Suprapubic skin (tissue), 4 donors: ENCODE results near the gene CCNI2. TPM values are rescaled to one million over a fixed set of nuclear protein-coding genes. Genes with fewer than 3 reads are reported as not detected.

Experiments
- DNase-seq, 2 donors: peaks; one replicate each; pipeline ENCODE4 v3.0.0-alpha.2; 2019; ENCODE audit warnings: low spot score in 2 of 2
- H3K27ac ChIP-seq: fragments of 200-600 bp; sonication (generic); one replicate; pipeline ENCODE4 v1.5.1; 2019
- H3K27me3 ChIP-seq: fragments of 200-600 bp; sonication (generic); one replicate; pipeline ENCODE4 v1.5.1; 2019
- H3K36me3 ChIP-seq: fragments of 200-600 bp; sonication (generic); one replicate; pipeline ENCODE4 v1.5.1; 2019
- H3K4me1 ChIP-seq: fragments of 200-600 bp; sonication (generic); one replicate; pipeline ENCODE4 v1.5.1; 2019
- H3K4me3 ChIP-seq: fragments of 200-600 bp; sonication (generic); one replicate; pipeline ENCODE4 v1.5.1; 2019; ENCODE audit warnings: mild to moderate bottlenecking
- H3K9me3 ChIP-seq: fragments of 200-600 bp; sonication (generic); one replicate; pipeline ENCODE4 v1.5.1; 2019
- CTCF ChIP-seq, 2 donors: fragments of 200-600 bp in 1 of 2; fragments of 450-650 bp in 1 of 2; sonication (generic) in 1 of 2; IDR thresholded peaks; one replicate each; pipeline ENCODE4 v1.5.1; 2016 to 2019; ENCODE audit warnings: antibody characterized with exemption in 2 of 2, mild to moderate bottlenecking in 1 of 2, moderate library complexity in 1 of 2
- EP300 ChIP-seq: sonication (generic); formaldehyde crosslinking; IDR thresholded peaks from one replicate; pipeline ENCODE4 v1.6.1; 2017; ENCODE audit warnings: antibody characterized with exemption
- POLR2A ChIP-seq, 2 donors: fragments of 450-650 bp; IDR thresholded peaks; one replicate each; pipeline ENCODE4 v1.6.1; 2017; ENCODE audit warnings: antibody characterized with exemption in 2 of 2, mild to moderate bottlenecking in 2 of 2, moderate library complexity in 2 of 2
- POLR2AphosphoS5 ChIP-seq, 3 donors: sonication (generic); formaldehyde crosslinking; IDR thresholded peaks; one replicate each; pipeline ENCODE4 v1.6.1; 2017; ENCODE audit warnings: antibody characterized with exemption in 3 of 3
- WGBS: methylation state at CpG from one replicate; pipeline ENCODE4 v1.1.5; 2018; 5-methylcytosine and 5-hydroxymethylcytosine counted together
- total RNA-seq, 4 donors: library from RNA; depleted of rRNA; stranded (reverse); fragments of >200 nt; gene quantifications; one replicate each; pipeline ENCODE4 v1.1.0, GENCODE V29; 2016

The CCNI2 gene
- total RNA-seq, result not detected

GRCh38 chr5:132746954-132747615, at the start of gene CCNI2:
TSS of gene CCNI2 (plus strand) at chr5:132747426. CDS start at chr5:132747496, 70 bp downstream.
- TF ChIP-seq EP300 (no peak), POLR2AphosphoS5 (IDR thresholded peaks at IDR 0.05) (no peak), CTCF (IDR thresholded peaks at IDR 0.05) (no peak), POLR2A (IDR thresholded peaks at IDR 0.05) (no peak)
- Histone ChIP-seq H3K36me3 (no peaks in the 10 kb centered on the region), H3K4me3 (peak within 1 kb of the TSS; percentile 61), H3K27ac (no peak within 1 kb of the TSS), H3K4me1 (peaks cover 15% of the 10 kb centered on the region), H3K9me3 (no peaks in the 10 kb centered on the region), H3K27me3 (peaks cover 32% of the 10 kb centered on the region)
- WGBS, result 14% methylated on average over 5 of the region's 59 CpGs
- DNase-seq, result no peak

GRCh38 chr5:132704875-132705274, 42.4 kb upstream of the CCNI2 start:
- TF ChIP-seq POLR2A (IDR thresholded peaks at IDR 0.05) (no peak), CTCF (IDR thresholded peaks at IDR 0.05) (no peak), POLR2AphosphoS5 (IDR thresholded peaks at IDR 0.05) (no peak), EP300 (no peak)
- H3K9me3 ChIP-seq, result no peaks in the 10 kb centered on the region
- no peak overlapping the region for H3K4me3 ChIP-seq
- H3K27ac ChIP-seq, result no peak overlapping the region
- WGBS, result 92% methylated on average over 1 of the region's 1 CpG
- H3K4me1 ChIP-seq, result no peaks in the 10 kb centered on the region
- no peak for DNase-seq
- peaks cover 19% of the 10 kb centered on the region for H3K36me3 ChIP-seq
- no peaks in the 10 kb centered on the region for H3K27me3 ChIP-seq

GRCh38 chr5:132708645-132709044, 38.6 kb upstream of the CCNI2 start:
- H3K4me1 ChIP-seq, result no peaks in the 10 kb centered on the region
- H3K4me3 ChIP-seq, result no peak overlapping the region
- H3K27me3 ChIP-seq, result no peaks in the 10 kb centered on the region
- no peak overlapping the region for H3K27ac ChIP-seq
- H3K9me3 ChIP-seq, result no peaks in the 10 kb centered on the region
- no peak for TF ChIP-seq POLR2A (IDR thresholded peaks at IDR 0.05)
- no peak for TF ChIP-seq CTCF (IDR thresholded peaks at IDR 0.05)
- TF ChIP-seq EP300, result no peak
- no peak for TF ChIP-seq POLR2AphosphoS5 (IDR thresholded peaks at IDR 0.05)
- no peak for DNase-seq
- no peaks in the 10 kb centered on the region for H3K36me3 ChIP-seq

- Histone ChIP-seq H3K27ac (no peak overlapping the region), H3K36me3 (peaks cover 9% of the 10 kb centered on the region), H3K4me1 (no peaks in the 10 kb centered on the region), H3K9me3 (no peaks in the 10 kb centered on the region), H3K27me3 (no peaks in the 10 kb centered on the region), H3K4me3 (no peak overlapping the region)
- WGBS, result 68% methylated on average over 11 of the region's 11 CpGs
- TF ChIP-seq CTCF (IDR thresholded peaks at IDR 0.05) (peak; percentile 14 to 24), POLR2AphosphoS5 (IDR thresholded peaks at IDR 0.05) (no peak)
- no peak for DNase-seq
These were observed 32.5 kb upstream of the CCNI2 start for GRCh38 chr5:132714456-132715307.

- no peak overlapping the region for H3K4me3 ChIP-seq
- H3K27ac ChIP-seq, result no peak overlapping the region
- peaks cover 13% of the 10 kb centered on the region for H3K36me3 ChIP-seq
- WGBS, result 97% methylated on average over 5 of the region's 5 CpGs
- no peaks in the 10 kb centered on the region for H3K4me1 ChIP-seq
- no peaks in the 10 kb centered on the region for H3K9me3 ChIP-seq
- no peak for DNase-seq
- H3K27me3 ChIP-seq, result no peaks in the 10 kb centered on the region
- no peak for TF ChIP-seq POLR2AphosphoS5 (IDR thresholded peaks at IDR 0.05)
- no peak for TF ChIP-seq POLR2A (IDR thresholded peaks at IDR 0.05)
- no peak for TF ChIP-seq CTCF (IDR thresholded peaks at IDR 0.05)
- no peak for TF ChIP-seq EP300
These were observed 28.5 kb upstream of the CCNI2 start for GRCh38 chr5:132718544-132719312.
